Measurements from ENCODE around the gene MRPL22. TPM values are rescaled to one million over a fixed set of nuclear protein-coding genes. Genes with fewer than 3 reads are reported as not detected.

MRPL22 gene
- total and polyA plus RNA-seq, 2 of the 4 experiments (the other 2 are of a cell fraction): 13.3 to 58.0 TPM

- dilution Hi-C loops (cut with HindIII; ENCODE audit: low sequenced_read_pairs, unreplicated experiment) (no loop called here), in situ Hi-C loops (cut with MboI; ENCODE audit: low sequenced_read_pairs) (no loop called here), intact Hi-C loops (cut with micrococcal nuclease) (no loop called here)
- H3K9me1 ChIP-seq (ENCODE audit: insufficient read depth, low read length): no peaks in the 10 kb centered on the region
- no peak overlapping the region for H2AK5ac ChIP-seq (ENCODE audit: low read depth, low read length)
- no peak overlapping the region for H3K9ac ChIP-seq (ENCODE audit: low read depth, low read length)
- ATAC-seq (ENCODE audit: low read depth) (no peak), DNase-seq (no peak)
- no peak overlapping the region for H2BK20ac ChIP-seq (ENCODE audit: low read depth, low read length)
- BruUV-seq (replicated peaks): no TSS peak
- no peaks in the 10 kb centered on the region for H3K4me1 ChIP-seq (ENCODE audit: control insufficient read depth, insufficient read depth, low read length)
- no peak overlapping the region for H3K4me2 ChIP-seq (ENCODE audit: low read depth, low read length)
- H3K18ac ChIP-seq (ENCODE audit: low read depth, low read length): no peak overlapping the region
- H4K91ac ChIP-seq (ENCODE audit: insufficient read depth, low read depth, low read length): no peak overlapping the region
- no peak overlapping the region for H2AK9ac ChIP-seq (replicated peaks; ENCODE audit: low read depth, low read length, poor library complexity)
- H4K20me1 ChIP-seq (ENCODE audit: insufficient read depth, low read length): no peaks in the 10 kb centered on the region
- H3K79me1 ChIP-seq (ENCODE audit: low read depth in 1 of 2, low read length in 2 of 2): no peaks in the 10 kb centered on the region
- H3K36me3 ChIP-seq (ENCODE audit: control insufficient read depth, insufficient read depth, low read length): no peaks in the 10 kb centered on the region
- no peak overlapping the region for H2BK5ac ChIP-seq (ENCODE audit: low read depth, low read length, poor library complexity, severe bottlenecking)
- TF ChIP-seq CHD1 (IDR thresholded peaks at IDR 0.05; ENCODE audit: low read depth, low read length) (no peak), RFX5 (IDR thresholded peaks at IDR 0.05; ENCODE audit: low read depth, low read length) (no peak), RAD21 (IDR thresholded peaks at IDR 0.05; ENCODE audit: low read length) (no peak), FOS (IDR thresholded peaks at IDR 0.05; ENCODE audit: low read depth, low read length) (no peak), SMC3 (IDR thresholded peaks at IDR 0.05; ENCODE audit: low read depth, low read length) (no peak), CEBPB (IDR thresholded peaks at IDR 0.05; ENCODE audit: low read depth, low read length) (no peak), USF2 (IDR thresholded peaks at IDR 0.05; ENCODE audit: low read depth, low read length) (no peak), BHLHE40 (IDR thresholded peaks at IDR 0.05; ENCODE audit: low read depth, low read length) (no peak), MAFK (IDR thresholded peaks at IDR 0.05; ENCODE audit: low read depth, low read length) (no peak), POLR2A (IDR thresholded peaks at IDR 0.05; ENCODE audit: low read depth, low read length) (no peak)
- no CpG with 5 or more reads among the region's 6 CpGs for WGBS, 2 experiments (ENCODE audit: extremely low coverage in 2 of 2, insufficient read length in 1 of 2)
- CTCF ChIA-PET: interaction anchor here (1.0 kb wide), 1 partner anchor 14 kb away, joined by 3 read pairs; no protein-coding TSS in a partner anchor
- no peak overlapping the region for H4K8ac ChIP-seq (ENCODE audit: low read depth in 2 of 2, low read length in 2 of 2)
- no peak overlapping the region for H3K56ac ChIP-seq (ENCODE audit: extremely low read depth, insufficient read depth, low read length)
- no peak overlapping the region for H2BK15ac ChIP-seq (ENCODE audit: low read depth, low read length)
- H3K4me3 ChIP-seq (ENCODE audit: insufficient read depth, low read depth, low read length): no peak overlapping the region
- no peak overlapping the region for H3K27ac ChIP-seq (ENCODE audit: insufficient read depth, low read length)
- no peaks in the 10 kb centered on the region for H3K27me3 ChIP-seq (ENCODE audit: control insufficient read depth, insufficient read depth, low read length)
- no peak overlapping the region for H3K23ac ChIP-seq (ENCODE audit: low read depth, low read length)
- H3K4ac ChIP-seq (ENCODE audit: low read depth, low read length): no peak overlapping the region
- POLR2A ChIA-PET (ENCODE audit: unreplicated experiment): no interaction called here
- no peak overlapping the region for H2AFZ ChIP-seq (replicated peaks; ENCODE audit: low read length, poor library complexity)
- no peak overlapping the region for H3K14ac ChIP-seq (replicated peaks; ENCODE audit: low read depth, low read length)
- no peak overlapping the region for H4K5ac ChIP-seq (ENCODE audit: low read depth, low read length)
- H2BK120ac ChIP-seq (ENCODE audit: low read depth, low read length): no peak overlapping the region
- no peaks in the 10 kb centered on the region for H3K9me3 ChIP-seq (ENCODE audit: control insufficient read depth, insufficient read depth, low read length)
These were observed 74.4 kb downstream of the MRPL22 start for GRCh38 chr5:155015239-155015638.
